B cell (primary cell): Measurements from ENCODE around the gene TSC22D1.

Experiments used
- CTCF ChIP-seq: fragments of 200-600 bp; IDR thresholded peaks from one replicate; pipeline ENCODE4 v1.8.0; 2022; ENCODE audit warnings: antibody characterized with exemption, mild to moderate bottlenecking
- EZH2 ChIP-seq: IDR thresholded peaks from 2 replicates; pipeline ENCODE4 v1.6.1; 2012; ENCODE audit warnings: borderline replicate concordance, low read depth, mild to moderate bottlenecking, moderate library complexity, low read length; ENCODE audit not compliant: insufficient read depth, poor library complexity, severe bottlenecking

- TF ChIP-seq CTCF (no peak), EZH2 (no peak)
Observed at GRCh38 chr13:44619651-44620050, 43.5 kb upstream of the TSC22D1 start.
